HG02885 (cell line): Measurements from ENCODE around the gene PCDHGA10.
"Not testable (repeated sequence)": the region's sequence is repeated elsewhere in the genome, so short reads cannot be mapped to it uniquely, and the experiment has no call there.

Experiments used
- ATAC-seq: cut with Tn5 transposase; IDR thresholded peaks from one replicate; pipeline ENCODE4 v1.9.1; 2021; ENCODE audit warnings: mild to moderate bottlenecking; ENCODE audit not compliant: unreplicated experiment, poor library complexity

The PCDHGA10 gene

DNA sequence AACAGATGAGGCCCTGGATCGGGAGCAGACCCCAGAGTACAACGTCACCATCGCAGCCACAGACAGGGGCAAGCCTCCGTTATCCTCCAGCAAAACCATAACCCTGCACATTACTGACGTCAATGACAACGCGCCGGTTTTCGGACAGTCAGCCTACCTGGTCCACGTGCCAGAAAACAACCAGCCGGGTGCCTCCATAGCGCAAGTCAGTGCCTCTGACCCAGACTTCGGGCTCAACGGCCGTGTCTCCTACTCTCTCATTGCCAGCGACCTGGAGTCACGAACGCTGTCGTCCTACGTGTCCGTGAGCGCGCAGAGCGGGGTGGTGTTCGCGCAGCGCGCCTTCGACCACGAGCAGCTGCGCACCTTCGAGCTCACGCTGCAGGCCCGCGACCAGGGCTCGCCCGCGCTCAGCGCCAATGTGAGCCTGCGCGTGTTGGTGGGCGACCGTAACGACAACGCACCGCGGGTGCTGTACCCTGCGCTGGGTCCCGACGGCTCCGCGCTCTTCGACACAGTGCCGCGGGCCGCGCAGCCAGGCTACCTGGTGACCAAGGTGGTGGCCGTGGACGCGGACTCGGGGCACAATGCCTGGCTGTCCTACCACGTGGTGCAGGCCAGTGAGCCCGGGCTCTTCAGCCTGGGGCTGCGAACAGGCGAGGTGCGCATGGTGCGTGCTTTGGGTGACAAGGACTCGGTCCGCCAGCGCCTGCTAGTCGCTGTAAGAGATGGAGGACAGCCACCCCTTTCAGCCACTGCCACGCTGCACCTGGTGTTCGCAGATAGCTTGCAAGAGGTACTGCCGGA, 6.5 kb downstream of the PCDHGA10 start:
- no peak for ATAC-seq

DNA sequence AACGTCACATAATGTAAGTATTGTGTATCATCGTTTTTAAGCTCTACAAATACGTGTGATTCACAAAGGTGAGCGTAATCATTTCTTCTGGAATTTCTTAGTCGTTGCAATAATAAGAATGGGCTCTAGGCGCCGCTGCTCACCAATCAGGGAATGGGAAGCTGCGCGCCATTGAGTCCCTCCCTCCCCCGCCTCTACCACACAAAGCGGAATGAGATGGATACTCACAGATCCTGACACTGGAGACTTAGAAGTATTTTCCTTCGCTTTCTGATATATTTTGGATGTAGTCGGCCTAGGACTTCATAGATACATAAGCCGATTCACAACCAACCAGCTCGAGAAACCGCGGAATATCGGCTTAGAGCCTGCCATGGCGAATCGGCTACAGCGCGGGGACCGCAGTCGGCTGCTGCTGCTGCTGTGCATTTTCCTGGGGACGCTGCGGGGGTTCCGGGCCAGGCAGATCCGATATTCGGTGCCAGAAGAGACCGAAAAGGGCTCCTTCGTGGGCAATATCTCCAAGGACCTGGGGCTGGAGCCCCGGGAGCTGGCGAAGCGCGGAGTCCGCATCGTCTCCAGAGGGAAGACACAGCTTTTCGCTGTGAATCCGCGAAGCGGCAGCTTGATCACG, 8.2 kb downstream of the PCDHGA10 start, which contains the start of gene PCDHGA11:
PCDHGA11 (plus strand) TSS at position 197 of the 634 bp plus-strand sequence; CDS start at position 374, 177 bp downstream.
- peak; percentile 60 for ATAC-seq

DNA sequence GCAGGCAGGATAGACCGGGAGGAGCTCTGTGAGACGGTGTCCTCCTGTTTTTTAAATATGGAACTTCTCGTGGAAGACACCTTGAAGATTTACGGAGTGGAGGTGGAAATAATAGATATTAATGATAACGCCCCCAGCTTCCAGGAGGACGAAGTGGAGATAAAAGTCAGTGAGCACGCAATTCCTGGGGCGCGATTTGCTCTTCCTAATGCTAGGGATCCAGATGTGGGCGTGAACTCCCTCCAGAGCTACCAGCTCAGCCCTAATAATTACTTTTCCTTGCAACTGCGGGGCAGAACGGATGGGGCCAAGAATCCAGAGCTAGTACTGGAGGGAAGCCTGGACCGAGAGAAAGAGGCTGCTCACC, 8.7 kb downstream of the PCDHGA10 start:
- ATAC-seq = no peak

DNA sequence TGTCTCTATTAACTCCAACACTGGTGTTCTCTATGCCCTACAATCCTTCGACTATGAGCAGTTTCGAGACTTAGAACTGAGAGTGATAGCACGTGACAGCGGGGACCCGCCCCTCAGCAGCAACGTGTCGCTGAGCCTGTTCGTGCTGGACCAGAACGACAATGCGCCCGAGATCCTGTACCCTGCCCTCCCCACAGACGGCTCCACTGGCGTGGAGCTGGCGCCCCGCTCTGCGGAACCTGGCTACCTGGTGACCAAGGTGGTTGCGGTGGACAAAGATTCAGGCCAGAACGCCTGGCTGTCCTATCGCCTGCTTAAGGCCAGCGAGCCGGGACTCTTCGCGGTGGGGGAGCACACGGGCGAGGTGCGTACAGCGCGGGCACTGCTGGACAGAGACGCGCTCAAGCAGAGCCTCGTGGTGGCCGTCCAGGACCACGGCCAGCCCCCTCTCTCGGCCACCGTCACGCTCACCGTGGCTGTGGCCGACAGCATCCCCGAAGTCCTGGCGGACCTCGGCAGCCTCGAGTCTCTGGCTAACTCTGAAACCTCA, 10.0 kb downstream of the PCDHGA10 start:
- no peak for ATAC-seq

DNA sequence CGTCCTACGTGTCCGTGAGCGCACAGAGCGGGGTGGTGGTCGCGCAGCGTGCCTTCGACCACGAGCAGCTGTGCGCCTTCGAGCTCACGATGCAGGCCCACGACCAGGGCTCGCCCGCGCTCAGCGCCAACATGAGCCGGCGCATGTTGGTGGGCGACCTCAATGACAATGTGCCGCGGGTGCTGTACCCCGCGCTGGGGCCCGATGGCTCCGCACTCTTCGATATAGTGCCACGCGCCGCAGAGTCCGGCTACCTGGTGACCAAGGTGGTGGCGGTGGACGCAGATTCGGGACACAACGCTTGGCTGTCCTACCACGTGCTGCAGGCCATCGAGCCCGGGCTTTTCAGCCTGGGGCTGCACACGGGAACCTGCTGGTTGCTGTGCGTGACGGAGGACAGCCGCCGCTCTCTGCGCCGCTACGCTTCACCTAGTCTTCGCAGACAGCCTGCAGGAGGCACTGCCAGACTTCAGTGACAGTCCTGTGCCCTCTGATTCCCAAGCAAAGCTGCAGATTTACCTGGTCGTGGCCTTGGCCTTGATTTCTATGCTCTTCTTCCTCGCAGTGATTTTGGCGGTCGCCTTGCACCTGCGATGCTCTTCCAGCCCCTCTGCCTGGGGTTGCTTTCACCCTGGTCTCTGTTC, 15.1 kb downstream of the PCDHGA10 start:
- no peak for ATAC-seq

DNA sequence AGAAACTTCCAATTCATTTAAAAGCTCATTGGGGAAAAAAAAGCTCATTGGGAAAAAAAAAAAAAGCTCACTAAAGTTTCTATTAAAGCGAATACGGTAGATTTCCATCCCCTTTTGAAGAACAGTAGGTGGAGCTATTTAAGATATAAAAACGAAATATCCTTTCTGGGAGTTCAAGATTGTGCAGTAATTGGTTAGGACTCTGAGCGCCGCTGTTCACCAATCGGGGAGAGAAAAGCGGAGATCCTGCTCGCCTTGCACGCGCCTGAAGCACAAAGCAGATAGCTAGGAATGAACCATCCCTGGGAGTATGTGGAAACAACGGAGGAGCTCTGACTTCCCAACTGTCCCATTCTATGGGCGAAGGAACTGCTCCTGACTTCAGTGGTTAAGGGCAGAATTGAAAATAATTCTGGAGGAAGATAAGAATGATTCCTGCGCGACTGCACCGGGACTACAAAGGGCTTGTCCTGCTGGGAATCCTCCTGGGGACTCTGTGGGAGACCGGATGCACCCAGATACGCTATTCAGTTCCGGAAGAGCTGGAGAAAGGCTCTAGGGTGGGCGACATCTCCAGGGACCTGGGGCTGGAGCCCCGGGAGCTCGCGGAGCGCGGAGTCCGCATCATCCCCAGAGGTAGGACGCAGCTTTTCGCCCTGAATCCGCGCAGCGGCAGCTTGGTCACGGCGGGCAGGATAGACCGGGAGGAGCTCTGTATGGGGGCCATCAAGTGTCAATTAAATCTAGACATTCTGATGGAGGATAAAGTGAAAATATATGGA, 17.7 kb downstream of the PCDHGA10 start, which contains the start of gene PCDHGA12:
PCDHGA12 (plus strand) TSS at position 176 of the 782 bp plus-strand sequence; CDS start at position 429, 253 bp downstream.
- ATAC-seq = peak; percentile 87

DNA sequence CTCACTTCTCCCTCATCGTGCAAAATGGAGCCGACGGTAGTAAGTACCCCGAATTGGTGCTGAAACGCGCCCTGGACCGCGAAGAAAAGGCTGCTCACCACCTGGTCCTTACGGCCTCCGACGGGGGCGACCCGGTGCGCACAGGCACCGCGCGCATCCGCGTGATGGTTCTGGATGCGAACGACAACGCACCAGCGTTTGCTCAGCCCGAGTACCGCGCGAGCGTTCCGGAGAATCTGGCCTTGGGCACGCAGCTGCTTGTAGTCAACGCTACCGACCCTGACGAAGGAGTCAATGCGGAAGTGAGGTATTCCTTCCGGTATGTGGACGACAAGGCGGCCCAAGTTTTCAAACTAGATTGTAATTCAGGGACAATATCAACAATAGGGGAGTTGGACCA, 18.5 kb downstream of the PCDHGA10 start:
- ATAC-seq = peak; percentile 51

DNA sequence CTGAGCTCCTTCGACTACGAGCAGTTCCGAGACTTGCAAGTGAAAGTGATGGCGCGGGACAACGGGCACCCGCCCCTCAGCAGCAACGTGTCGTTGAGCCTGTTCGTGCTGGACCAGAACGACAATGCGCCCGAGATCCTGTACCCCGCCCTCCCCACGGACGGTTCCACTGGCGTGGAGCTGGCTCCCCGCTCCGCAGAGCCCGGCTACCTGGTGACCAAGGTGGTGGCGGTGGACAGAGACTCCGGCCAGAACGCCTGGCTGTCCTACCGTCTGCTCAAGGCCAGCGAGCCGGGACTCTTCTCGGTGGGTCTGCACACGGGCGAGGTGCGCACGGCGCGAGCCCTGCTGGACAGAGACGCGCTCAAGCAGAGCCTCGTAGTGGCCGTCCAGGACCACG, 19.5 kb downstream of the PCDHGA10 start:
- not testable (repeated sequence) for ATAC-seq

DNA sequence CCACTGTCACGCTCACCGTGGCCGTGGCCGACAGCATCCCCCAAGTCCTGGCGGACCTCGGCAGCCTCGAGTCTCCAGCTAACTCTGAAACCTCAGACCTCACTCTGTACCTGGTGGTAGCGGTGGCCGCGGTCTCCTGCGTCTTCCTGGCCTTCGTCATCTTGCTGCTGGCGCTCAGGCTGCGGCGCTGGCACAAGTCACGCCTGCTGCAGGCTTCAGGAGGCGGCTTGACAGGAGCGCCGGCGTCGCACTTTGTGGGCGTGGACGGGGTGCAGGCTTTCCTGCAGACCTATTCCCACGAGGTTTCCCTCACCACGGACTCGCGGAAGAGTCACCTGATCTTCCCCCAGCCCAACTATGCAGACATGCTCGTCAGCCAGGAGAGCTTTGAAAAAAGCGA, 19.9 kb downstream of the PCDHGA10 start:
- not testable (repeated sequence) for ATAC-seq

DNA sequence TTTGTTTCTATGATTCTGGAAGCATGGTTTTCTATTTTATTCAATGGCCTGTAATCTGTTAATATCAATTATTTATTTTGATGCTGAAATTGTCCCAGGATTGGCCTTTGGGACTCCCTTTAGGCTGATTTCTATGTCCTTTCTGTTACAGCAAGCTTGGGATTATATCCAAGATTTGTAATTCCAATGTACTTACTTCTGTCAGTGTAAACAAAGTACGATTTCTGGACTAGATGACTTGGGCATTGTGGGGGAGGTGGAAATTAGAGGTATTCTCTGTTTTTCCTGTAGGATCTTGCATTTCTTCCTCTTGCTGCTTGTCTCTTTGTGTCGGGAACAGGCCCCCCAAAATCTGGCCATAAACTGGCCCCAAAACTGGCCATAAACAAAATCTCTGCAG, 21.2 kb downstream of the PCDHGA10 start:
- ATAC-seq = no peak

DNA sequence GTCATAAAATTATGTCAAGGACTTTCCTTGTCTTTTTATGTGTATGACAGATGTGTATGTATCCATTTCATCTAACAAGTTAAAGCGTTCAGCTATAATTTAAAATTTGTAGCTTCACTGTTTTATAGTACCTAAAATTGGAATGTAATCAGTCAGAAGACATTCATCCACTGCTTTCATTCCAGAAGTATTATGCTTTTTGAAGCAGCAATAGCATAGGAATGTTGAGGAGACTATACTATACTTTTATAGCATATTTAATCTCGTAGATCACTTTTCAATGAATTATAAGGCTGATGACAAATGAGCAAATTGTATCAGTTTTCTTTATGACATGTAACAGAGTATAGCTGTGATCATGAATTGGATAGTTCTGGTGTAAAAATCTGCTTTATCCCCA, 24.4 kb downstream of the PCDHGA10 start:
- no peak for ATAC-seq

DNA sequence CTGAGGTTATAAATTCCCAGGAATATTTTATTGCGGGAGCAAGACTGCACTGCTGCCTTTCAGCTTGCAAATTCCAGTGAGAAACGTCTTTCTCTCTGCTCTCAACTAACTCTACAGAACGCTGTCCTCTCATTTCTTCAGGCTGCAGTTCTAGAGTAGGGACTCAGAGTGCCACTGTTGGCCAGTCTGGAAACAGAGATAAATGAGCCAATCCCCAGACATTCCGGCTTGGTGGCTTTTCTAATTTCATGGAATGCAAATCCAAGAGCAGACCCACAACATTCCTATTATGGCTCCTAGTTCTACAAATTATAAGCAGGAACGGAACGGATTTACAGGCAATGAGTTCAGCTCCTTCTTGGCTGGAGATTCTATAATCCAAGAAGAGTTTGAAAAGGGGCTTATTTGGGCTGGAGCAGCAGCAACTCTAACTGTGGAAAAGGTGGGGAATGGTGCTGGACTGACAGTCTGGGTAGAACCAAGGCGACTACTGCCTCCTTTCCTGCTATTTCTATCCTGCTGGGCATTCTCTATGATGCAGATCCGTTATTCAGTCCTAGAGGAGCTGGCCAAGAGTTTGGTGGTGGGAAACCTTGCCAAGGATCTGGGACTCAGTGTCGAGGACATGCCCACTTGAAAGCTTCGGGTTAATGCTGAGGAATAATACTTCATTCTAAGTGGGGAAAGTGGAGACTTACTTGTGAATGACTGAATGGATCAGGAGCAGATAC, 26.8 kb downstream of the PCDHGA10 start:
- no peak for ATAC-seq

DNA sequence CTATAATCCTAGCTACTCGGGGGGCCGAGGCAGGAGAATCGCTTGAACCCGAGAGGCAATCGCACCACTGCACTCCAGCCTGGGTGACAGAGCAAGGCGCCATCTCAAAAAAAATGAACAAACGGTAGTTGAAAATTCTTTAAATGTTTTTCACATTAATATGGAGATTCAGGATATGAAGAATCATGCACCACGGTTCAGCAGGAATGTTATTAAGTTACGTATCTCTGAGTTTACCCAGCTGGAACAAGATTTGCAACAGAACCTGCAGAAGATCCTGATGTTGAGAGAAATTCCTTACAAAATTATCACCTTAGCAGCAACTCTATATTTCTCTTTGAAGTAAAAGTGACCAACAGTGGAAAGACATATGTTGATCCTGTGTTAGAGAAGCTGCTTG, 27.6 kb downstream of the PCDHGA10 start:
- no peak for ATAC-seq

DNA sequence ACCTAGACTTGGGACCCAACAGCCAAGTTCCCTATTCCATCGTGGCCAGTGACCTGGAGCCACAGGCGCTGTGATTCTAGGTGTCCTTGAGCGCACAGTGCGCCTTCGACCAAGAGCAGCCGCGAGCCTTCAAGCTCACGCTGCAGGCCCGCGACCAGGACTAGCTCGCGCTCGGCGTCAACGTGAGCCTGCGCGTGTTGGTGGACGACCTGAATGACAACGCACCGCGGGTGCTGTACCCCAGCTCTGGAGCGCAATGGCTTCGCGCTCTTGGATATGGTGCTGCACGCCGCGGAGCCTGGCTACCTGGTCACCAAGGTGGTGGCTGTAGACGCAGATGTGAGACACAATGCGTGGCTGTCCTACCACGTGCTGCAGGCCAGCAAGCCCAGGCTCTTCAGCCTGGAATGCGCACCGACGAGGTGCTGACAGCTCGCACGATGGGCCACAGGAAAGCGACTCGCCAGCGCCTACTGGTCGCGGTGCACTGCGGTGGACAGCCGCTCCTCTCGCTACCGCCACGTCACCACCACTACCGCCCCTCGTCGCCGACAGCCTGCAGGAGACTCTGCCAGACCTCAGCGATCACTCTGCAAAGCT, 28.9 kb downstream of the PCDHGA10 start:
- ATAC-seq = no peak

DNA sequence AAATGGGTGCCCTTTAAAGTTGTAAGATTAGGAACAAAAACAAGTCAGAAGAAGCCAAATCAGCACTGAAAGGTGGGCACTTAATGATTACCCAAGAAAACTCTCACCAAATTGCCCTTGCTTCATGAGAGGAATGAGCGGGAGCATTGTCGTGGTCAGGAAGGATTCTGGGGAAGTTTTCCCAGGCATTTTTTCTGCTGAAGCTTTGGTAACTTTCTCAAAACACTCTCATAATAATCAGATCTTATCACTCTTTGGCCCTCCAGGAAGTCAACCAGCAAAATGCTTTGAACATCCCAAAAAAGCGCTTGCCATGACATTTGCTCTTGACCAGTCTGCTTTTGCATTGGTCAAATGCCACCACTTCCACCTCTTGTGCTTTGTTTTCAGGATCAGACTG, 52.6 kb downstream of the PCDHGA10 start:
- no peak for ATAC-seq
